Stimulated activated CD4-positive, alpha-beta T cell treated with anti-CD3 and anti-CD28 coated beads, TNF-alpha, amount 100 ng/mL, for 24 hours (primary cell): Measurements from ENCODE around the gene ARMC3.
"Not testable (repeated sequence)": the region's sequence is repeated elsewhere in the genome, so short reads cannot be mapped to it uniquely, and the experiment has no call there.

Experiments
- DNase-seq, 3 experiments: peaks; one replicate each; pipeline ENCODE4 v3.0.0-alpha.2; 2020; ENCODE audit warnings: low read depth in 3 of 3

The ARMC3 gene

DNA sequence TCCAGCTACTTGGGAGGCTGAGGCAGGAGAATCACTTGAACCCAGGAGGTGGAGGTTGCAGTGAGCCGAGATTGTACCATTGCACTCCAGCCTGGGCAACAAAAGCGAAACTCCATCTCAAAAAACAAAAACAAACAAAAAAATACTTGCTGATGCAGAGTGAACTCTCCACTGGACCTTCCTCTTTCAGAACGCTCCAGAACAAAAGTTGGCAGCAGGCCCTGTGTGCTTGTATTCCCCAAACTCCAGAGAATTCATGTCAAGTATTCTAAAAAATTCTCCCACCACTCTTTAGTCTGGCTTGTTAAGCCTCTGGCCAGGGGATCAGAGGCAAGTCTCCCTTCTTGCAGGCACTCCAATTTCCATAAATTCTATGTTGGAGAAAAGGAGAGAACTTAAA, 144.7 kb downstream of the ARMC3 start:
- DNase-seq: not testable (repeated sequence)

DNA sequence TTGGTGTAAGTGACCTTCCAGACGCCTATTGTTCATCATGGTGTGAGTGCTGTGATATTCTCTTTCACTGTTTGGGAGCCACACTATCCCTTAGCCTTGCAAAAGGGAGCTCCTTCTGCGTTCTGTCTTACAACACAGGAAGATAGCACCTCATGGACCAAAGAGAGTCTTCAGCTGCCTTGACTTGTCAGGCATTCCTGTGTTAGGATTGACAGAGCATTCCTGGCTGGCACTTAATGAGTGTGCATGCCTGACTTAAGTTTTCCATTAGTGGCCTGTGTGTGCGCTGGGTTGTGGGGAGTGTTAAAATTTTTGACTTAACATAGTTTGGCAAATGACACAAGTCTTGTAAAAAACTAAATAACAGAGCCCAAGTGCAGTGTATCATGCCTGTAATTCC, 145.7 kb downstream of the ARMC3 start:
- DNase-seq: no peak

- no peak for DNase-seq
Measured at GRCh38 chr10:23075672-23076071, 147.8 kb downstream of the ARMC3 start.

- no peak for DNase-seq
Measured at GRCh38 chr10:23078114-23078513, 150.3 kb downstream of the ARMC3 start.

DNA sequence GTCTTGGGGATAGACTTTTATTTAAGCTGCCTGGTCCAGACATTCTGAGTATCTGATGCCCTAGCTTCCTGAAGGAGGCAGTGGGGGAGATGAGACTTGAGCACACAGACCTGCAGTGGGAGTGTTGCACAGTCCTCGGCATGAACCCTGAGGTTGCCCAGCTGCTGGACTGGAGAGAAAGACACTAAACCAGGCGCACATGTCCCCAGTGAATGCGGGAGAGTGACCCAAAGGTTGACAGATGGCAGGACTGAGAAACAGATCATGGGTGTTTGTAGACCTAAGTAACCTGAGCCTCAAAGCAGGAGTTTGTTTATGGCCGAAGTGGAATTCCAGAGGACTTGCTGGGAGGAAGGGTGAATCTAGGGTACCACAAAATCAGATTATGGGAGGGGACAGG, 151.8 kb downstream of the ARMC3 start:
- DNase-seq: no peak

DNA sequence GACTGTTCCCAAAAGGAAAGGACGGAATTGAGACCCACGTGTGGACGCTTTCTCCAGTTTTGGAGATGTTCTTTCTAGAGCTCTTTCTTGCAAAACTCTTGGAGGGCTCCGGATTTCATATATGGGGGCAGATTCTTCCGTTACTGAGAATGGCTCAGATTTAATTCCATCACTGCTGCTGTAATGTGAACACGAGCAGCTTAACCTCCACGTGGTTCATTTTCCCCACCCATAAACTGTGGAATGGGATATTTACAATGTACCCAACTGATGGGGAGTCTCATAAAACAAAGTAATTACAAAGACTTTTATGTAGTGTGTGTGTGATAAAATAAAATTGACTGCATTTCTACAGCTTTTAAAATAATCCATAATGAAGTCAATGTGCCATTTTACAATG, 152.4 kb downstream of the ARMC3 start:
- no peak for DNase-seq

- DNase-seq: no peak
Measured at GRCh38 chr10:23081221-23081750, 153.4 kb downstream of the ARMC3 start.

DNA sequence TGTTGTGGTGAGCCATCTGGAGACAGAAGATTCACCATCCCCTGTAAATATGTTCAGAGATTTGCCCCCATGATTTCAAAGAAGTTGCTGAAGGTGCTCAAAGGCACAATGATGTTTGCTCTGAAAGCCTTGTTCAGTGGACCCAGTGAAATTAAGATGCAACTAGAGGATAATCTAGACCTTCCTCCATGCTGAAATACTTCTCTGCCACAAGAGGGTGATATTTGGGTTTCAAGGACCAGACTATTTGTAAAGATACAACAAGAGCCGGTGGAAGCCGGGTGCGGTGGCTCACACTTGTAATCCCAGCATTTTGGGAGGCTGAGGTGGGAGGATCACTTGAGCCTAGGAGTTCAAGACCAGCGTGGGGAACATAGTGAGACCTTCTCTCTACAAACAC, 154.0 kb downstream of the ARMC3 start:
- no peak for DNase-seq
